ENCODE data around the gene CRIM1.

The CRIM1 gene

GRCh38 chr2:36578343-36579296 is 223.0 kb downstream of the CRIM1 start:
- DNase-seq (ENCODE audit: low spot score), result no peak

GRCh38 chr2:36579297-36579664 is 223.7 kb downstream of the CRIM1 start:
- DNase-seq (ENCODE audit: low spot score), result no peak

GRCh38 chr2:36582538-36582937 is 227.0 kb downstream of the CRIM1 start:
- DNase-seq (ENCODE audit: low spot score), result no peak

GRCh38 chr2:36582951-36583350 is 227.4 kb downstream of the CRIM1 start:
- DNase-seq (ENCODE audit: low spot score), result no peak

GRCh38 chr2:36584148-36584794 is 228.7 kb downstream of the CRIM1 start:
- DNase-seq (ENCODE audit: low spot score), result no peak

- DNase-seq (ENCODE audit: low spot score), result no peak
Observed at GRCh38 chr2:36586672-36587071, 231.1 kb downstream of the CRIM1 start.

- peak; percentile 90 for DNase-seq (ENCODE audit: low spot score)
Observed at GRCh38 chr2:36587101-36587500, 231.5 kb downstream of the CRIM1 start.

- no peak for DNase-seq (ENCODE audit: low spot score)
Observed at GRCh38 chr2:36587556-36587955, 232.0 kb downstream of the CRIM1 start.

GRCh38 chr2:36589230-36589630 is 233.7 kb downstream of the CRIM1 start:
- peak; percentile 90 for DNase-seq (ENCODE audit: low spot score)

GRCh38 chr2:36594849-36595248 is 239.3 kb downstream of the CRIM1 start:
- DNase-seq (ENCODE audit: low spot score), result no peak

- DNase-seq (ENCODE audit: low spot score), result no peak
Observed at GRCh38 chr2:36596397-36596796, 240.8 kb downstream of the CRIM1 start.

GRCh38 chr2:36597003-36597531 is 241.5 kb downstream of the CRIM1 start:
- no peak for DNase-seq (ENCODE audit: low spot score)

GRCh38 chr2:36597532-36598377 is 242.2 kb downstream of the CRIM1 start, which contains the start of gene FEZ2:
TSS of gene FEZ2 (minus strand) at chr2:36598168. CDS start at chr2:36598142, 26 bp downstream.
- DNase-seq (ENCODE audit: low spot score), result peak; percentile 69

All from cerebellar cortex (tissue), 1 donor.